Adrenal gland (tissue), 5 donors: ENCODE data around the gene PRKAR1B.

ENCODE experiments used
- CTCF ChIP-seq, 6 experiments: fragments of 450-650 bp in 4 of 6; fragments of 200-600 bp in 2 of 6; sonication (generic) in 1 of 6; IDR thresholded peaks; 1 replicate in 5 of 6; 2 replicates in 1 of 6; pipeline versions ENCODE4 v1.5.1 to v1.8.0; 2016 to 2021; ENCODE audit warnings: antibody characterized with exemption in 6 of 6, mild to moderate bottlenecking in 2 of 6, moderate library complexity in 1 of 6
- POLR2A ChIP-seq, 2 donors: fragments of 450-650 bp; IDR thresholded peaks; one replicate each; pipeline ENCODE4 v1.6.1; 2017; ENCODE audit warnings: antibody characterized with exemption in 2 of 2, mild to moderate bottlenecking in 2 of 2, moderate library complexity in 1 of 2
- donor health status: DM: no; HTN: no; CAD: no.

- TF ChIP-seq POLR2A (IDR thresholded peaks at IDR 0.05) (no peak), CTCF (IDR thresholded peaks at IDR 0.05) (no peak)
These were observed 220.0 kb downstream of the PRKAR1B start for GRCh38 chr7:506921-507622.
